Epidermal melanocyte (primary cell): Measurements from ENCODE around the gene PALM3.

Experiments used
- DNase-seq: peaks from one replicate; pipeline ENCODE4 v3.0.0; 2011; ENCODE audit warnings: low spot score; ENCODE audit not compliant: insufficient read length

PALM3 gene

DNA sequence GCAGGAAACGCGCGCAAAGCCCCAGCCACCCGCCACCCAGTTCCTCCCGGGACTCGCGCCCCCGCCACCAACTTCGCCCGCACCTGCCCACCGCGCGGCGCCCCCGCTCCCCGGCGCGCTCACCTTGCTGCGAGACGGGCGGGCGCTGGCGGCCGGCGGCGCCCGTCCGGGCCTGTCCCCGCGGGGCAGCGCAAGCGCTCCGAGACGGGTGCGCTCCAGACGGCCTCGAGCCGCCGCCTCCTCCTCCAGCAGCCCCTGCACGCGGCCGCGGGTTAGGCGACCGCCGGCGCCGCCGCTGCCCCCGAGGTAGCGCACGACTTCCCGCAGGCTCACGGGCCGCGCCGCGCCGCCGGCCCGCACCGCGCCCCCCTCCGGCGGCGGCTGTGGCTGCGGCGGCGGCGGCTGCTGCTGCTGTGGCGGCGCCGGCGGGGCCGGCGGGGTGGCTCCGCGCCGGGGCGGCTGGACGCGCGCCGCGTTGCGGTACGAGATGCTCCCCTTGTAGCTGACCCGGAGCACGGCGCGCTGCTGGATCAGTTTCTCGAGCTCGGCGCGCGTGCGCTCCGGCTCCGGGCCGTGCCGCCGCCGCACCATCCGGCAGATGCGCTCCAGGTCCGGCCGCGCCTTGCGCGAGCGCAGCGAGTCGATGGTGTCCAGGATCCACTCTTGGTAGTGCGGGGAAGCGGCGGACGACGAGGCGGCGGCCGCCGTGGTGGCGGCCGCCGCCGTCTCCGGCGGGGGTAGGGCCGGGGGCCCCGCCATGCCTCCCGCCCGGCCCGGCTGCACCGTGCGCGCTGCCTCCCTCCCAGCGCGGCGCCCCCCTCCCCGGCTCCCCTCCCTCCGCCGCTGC, 28.0 kb upstream of the PALM3 start:
- peak; percentile 66 for DNase-seq

DNA sequence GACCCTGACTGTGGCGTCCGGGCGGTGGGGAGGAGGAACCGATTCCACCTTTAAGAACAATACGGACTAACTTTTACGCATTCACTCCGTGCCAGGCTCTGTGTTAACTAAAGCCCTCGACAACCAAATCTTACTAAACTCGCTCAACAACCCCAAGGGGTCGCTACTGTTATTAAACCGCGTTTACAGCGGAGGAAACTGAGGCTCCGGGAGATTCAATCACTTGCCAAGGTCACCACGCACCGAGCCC, 27.5 kb upstream of the PALM3 start:
- DNase-seq: no peak

DNA sequence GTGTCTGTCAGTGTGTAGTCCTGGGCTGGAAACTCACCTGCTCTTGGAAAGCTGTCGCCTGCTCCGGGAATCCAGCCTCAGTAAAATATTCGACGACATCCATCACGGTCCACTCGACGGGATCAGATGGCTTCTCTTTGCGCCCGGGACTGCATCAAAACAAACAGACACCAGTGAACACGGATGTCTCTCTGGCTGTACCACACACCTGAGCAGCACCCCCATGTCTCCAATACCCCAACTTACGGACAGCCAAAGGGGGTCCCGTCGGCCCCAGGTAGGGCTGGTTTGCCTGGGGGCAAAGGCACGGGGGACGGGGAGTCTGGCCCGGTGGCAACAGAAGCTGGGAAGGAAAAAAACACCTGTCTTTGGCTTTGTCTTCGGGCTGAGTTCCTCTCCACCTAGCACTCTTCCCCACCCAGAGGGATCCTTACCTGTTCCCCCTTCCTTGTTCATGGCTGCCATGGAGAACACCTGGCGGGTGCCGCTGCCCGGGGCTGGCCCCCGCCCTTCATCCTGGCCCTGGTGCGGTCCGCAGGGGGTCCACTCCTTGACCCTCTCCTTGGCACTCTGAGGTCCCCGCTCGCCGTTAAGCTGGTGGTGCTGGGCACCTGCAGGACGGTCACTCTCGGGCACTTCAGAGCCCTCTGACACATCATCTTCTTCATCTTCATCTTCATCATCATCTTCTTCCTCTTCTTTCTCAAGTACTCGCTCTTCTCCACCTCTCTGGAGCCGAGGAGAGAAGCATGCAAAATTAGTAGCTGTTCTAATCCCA, 26.9 kb upstream of the PALM3 start:
- no peak for DNase-seq

DNA sequence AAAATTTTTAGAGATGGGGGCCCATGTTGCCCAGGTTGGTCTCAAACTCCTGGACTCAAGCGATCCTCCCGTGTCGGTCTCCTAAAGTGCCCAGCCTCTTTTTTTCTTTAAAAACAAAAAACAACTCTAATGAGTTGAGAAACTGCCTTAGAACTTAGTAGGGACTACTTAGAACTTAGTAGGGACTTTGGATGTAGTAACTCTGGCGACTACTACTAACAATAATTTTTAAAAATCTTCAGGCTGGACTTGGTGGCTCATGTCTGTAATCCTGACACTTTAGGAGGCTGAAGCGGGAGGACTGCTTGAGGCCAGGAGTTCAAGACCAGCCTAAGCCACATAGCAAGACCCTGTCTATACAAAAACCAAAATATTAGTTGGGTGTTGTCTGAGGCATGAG, 24.2 kb upstream of the PALM3 start:
- DNase-seq: peak; percentile 10

DNA sequence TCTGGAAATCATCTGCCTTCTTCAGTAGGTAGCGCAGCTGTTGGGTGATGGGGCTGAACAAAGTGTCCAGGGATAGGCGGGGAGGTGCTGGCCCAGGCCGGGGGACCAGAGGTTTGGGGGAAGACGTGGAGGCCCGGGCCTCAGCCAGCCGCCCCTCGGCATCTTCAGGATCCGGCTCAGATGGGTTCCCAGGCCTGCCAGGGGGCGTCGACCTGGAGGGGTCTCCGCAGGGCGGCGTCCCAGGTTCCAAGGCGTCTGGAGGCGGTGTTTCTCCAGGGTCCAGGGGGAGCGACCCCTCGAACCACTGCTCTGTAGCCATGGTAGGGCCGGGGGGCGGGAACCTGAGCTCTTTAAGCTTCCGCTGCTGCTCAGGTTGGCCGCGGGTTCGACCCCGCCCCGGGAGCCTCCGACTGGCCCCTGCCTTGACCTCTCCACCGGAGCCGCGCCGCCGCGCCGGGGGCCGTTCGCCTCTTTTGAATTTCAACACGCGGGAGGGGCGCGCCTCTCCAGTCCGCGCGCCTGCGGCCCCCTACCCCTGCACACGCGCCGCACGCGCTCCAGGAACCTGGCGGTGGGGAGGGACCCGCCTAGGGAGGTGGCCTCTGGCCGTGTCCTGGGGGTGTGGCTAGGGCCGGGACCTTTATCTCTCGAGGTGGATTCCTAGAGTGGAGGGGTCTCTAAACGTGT, 23.6 kb upstream of the PALM3 start, which contains the start of gene C19orf67:
Gene C19orf67 (minus strand): TSS at position 475 of the 687 bp plus-strand sequence. CDS start 156 bp downstream, at position 319.
- peak; percentile 8 for DNase-seq

DNA sequence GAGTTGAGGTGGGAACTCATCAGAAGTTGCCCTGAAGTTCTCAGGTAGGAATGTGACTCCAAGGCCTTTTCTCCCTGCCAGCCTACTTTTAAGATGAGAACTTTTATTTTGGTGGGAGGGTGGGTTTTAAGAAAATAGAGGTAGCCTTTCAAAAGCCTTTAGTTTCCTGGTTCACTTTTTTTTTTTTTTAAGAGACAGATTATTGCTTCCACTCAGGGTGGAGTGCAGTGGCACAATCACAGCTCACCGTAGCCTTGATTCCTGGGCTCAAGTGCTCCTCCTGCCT, 20.7 kb upstream of the PALM3 start:
- no peak for DNase-seq

DNA sequence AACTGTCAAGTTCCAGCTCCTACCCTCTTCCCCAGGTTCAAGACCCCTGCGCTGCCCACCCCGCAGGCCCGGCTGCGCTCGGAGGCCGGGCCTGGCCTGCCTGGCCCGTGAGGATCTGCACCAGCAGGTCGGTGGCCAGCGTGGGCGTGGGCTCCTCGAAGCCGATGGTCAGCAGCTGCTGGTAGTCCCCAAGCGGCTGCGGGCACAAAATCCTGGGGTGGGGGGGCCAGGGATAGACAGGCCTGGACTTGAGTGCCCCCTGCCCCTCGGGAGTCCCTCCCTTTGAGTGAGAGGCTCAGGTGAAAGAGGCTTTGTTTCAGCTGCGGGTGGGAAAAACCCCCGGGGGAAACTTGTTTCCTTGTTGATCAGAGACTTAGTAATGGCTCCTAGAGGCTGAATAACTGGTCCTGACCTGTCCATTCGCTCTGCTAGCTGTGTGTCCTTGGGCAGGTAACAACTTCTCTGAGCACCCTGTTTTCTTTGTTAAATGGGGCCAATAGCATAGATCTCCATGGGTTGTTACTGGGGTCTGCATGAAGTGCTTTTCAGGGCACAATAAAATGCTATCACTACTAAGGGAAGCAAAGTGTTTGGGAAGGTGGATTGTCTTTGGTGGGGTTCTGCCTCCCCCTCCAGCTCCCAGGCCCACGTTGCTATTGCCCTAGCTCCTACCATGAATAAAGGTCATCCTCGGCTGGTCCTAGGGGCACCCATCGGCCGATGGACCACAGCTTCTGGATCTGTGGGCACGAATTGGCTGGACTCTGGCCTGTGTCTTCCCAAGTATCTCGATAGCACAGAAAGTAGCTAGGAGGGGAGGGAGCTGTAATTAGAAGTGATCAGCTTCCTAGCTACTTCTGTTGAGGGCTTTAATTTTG, 20.2 kb upstream of the PALM3 start:
- no peak for DNase-seq

DNA sequence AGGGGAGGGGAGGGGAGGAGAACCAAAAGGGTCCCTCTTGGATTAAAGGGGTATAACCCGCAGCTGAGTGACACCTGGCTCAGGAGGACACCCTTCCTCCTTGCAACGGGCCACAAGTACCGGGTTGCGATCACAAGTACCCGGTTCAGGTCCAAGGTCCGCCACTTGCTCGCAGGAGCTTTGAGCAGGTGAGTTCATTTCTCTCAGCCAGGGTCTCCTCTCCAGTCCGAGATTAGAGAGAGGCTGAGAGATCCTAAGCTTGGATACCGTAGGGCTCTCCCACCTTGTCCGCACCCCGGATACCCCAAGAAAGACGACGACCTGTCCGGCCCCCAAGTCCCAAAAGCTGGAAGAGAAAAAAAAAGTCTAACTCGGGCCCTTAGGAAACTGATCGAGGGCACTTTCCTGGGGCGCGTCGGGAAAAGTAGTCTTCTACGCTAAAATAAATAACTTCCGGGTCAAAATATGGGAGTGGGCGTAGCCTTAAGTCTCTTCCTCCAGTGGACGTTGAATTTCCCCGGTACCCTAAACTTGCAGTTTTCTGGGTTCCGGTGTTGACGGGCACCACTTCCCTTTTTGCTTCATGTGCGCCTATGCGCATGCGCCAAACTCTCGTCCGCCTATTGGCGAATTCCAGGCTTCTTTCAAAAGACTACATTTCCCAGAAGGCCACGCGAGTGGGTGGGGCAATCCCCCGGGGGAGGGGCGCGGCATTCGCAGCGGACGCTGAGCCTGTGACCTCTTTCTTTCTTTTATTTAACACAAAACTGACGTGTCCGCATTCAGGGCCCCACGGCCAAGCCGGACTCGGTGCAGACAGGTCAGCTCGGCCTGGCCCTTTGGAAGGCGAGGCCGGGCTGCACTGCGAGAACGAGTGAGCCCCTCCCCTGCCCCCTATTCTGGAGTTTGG, 19.3 kb upstream of the PALM3 start:
- DNase-seq: peak; percentile 100

DNA sequence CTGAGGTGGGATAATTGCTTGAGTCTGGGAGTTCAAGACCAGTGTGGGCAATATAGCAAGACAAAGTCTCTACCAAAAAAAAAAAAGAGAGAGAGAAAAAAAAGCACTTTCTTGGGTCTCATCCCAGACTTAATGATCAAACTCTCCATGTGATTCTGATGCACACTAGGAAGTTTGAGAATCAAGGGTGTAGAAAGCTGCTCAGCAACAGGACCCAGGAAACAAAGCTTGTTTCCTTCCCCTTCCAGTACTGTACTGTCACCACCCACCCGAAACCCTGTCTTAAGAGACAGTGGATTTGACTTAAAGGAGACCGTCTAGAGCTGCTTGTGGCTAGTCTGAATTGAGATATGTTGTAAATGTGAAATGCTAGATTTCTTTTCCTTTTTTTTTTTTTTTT, 16.5 kb upstream of the PALM3 start:
- DNase-seq: no peak

DNA sequence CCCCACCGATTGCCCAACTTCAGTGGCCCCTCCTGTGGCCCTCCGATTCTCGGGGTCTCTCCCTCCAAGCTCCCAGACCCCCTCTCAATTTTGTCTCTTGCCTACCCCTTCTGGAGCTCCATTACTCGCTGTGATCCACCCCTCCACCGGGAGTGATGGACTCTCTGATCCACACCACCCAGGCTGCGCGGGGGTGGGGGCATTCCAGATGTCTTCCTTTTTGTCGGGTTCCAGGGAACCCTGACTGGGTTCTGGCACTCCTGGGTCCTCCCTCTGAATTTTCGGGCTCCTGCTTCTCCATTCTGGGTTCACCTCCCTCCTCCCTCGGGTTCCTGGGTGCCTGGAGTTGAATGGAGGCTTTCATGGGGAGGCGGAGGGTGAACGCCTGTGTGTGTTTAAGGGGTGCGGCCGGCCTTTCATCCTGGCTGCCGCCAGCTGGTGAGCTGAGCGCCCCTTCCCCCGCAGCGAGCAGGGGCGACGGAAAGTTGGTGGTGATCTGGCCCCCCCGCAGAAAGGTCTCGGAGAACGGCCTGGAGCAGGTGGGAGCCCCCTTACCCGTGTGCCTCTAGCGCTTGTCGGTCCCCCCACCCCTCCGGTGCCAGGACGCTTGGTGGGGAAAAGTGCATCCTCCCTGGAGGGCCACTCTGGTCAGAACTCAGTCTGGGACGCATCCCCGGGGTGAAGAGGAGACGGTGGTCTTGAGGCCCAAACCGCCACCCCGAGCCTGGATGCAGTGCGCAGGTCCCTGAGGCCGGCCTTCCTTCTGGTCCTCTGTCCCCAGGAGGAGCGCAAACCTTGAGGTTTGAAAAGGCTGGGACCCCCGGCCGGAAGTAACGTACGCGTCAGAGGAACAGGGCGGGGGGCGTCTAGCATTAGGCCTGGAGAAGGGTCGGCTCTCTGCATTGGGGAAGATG, 12.3 kb upstream of the PALM3 start:
- no peak for DNase-seq

DNA sequence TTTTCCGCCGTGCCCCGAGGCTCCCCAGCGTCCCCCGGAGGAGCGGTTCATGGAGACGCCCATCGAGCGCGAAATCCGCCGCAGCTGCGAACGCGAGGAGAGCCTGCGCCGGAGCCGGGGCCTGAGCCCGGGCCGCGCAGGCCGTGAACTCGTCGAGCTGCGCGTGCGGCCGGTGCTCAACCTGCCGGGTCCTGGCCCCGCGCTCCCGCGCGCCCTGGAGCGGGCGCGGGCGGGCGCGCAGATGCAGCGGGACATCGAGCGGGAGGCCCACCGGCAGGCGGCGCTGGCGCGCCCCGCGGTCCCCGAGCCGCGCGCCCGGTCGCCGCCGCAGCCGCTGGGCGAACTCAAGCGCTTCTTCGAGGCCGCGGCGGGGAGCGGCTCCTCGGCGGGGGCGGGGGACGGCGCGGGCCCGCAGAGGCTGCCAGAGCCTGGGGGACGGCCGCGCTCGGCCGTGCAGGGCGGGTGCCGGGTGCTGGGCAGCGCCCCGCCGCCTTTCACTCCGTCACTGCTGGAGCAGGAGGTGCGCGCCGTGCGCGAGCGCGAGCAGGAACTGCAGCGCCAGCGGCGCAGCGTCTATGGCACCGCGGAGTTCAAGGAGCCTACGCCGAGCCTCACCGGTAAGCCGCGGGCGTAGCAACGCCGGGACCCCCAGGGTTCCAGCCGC, 11.5 kb upstream of the PALM3 start:
- DNase-seq: peak; percentile 58

DNA sequence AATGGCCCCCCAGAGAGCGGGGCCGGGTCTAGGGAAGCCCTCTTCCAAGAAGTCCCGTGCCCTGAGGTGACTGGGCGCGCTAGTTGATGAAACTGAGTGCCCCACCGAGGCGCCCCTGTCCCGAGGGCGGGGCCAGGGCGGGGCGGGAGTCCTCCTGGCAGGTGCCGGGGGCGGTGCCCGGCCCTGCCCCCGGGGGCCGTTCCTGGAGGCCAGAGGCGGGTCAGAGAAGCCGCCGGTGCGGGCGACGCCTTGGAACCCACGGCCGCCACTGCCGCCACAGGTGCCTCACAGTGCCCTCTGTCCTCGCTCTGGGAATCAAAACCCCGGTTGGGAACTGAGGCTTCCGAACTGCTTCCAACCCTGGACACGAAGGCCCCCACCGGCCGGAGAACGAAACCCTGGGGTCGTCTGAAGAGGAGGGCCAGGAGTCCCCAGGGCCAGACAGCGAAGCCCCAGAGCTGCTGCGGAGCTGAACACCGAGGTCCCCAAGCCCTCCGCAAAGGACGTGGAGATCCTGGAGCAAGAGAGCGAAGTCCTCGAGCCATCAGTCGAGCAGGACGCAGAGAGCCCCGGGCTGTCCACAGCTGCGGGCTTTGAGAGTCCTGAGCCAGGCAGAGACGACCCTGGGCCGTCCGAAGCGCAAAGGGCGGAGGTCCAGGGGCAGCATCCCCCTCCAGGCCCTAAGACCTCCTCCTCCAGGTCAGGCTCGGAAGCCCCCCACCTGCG, 10.8 kb upstream of the PALM3 start, which contains the start of gene MISP3:
Gene MISP3 (plus strand): TSS at position 252 of the 726 bp plus-strand sequence. CDS start 524 bp downstream, outside the sequence.
- no peak for DNase-seq

DNA sequence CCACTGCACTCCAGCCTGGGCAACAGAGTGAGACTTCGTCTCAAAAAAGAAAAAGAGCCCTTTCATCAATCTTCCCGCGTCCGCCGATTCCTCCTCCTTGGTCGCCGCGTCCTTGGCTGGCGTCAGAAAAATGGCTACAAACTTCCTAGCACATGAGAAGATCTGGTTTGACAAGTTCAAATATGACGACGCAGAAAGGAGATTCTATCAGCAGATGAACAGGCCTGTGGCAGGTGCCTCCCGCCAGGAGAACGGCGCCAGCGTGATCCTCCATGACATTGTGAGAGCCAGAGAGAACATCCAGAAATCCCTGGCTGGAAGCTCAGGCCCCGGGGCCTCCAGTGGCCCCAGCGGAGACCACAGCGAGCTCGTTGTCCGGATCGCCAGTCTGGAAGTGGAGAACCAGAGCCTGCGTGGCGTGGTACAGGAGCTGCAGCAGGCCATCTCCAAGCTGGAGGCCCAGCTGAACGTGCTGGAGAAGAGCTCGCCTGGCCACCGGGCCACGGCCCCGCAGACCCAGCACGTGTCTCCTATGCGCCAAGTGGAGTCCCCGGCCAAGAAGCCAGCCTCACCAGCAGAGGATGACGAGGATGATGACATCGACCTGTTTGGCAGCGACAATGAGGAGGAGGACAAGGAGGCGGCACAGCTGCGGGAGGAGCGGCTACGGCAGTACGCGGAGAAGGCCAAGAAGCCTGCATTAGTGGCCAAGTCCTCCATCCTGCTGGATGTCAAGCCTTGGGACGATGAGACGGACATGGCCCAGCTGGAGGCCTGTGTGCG, 8.6 kb upstream of the PALM3 start:
- no peak for DNase-seq

DNA sequence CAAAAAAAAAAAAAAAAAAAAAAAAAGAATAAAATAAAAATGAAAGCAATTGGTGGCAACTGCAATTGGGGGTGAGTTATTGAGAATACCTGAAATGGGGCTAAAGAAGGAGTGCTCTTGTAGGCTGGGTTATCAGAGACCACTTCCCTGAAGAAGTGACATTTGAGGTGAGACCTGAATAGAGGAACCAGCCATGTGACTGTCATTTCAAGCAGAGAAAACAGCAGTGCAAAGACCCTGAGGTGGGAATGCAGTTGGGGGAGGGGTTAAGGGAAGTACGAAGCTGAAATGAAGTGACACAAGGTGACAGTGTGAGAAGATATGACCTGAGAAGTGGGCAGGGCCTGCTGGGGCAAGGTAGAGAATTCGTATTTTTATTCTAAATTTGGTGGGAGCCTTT, 4.3 kb upstream of the PALM3 start:
- no peak for DNase-seq

DNA sequence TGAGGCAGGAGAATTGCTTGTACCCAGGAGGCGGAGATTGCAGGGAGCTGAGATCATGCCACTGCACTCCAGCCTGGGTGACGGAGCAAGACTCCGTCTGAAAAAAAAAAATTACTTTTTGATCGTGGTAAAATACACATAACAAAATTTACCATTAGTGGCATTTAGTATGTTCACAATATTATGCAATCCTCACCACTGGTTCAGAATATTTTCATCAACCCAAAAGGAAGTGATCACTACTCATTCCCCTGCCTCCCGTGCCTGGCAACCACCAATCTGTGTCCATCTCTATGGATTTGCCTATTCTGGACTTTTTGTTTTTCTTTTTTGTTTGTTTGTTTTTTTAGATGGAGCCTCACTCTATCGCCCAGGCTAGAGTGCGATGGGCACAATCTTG, 1.2 kb upstream of the PALM3 start:
- no peak for DNase-seq

DNA sequence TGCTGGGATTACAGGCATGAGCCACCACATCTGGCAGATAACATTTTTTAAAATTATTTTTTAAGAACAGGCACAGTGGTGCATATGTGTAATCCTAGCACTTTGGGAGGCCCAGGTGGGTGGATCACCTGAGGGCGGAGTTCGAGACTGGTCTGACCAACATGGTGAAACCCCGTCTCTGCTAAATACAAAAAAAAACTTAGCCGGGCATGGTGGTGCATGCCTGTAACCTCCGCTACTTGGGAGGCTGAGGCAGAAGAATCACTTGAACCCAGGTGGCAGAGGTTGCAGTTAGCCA, 631 bp upstream of the PALM3 start:
- DNase-seq: no peak

DNA sequence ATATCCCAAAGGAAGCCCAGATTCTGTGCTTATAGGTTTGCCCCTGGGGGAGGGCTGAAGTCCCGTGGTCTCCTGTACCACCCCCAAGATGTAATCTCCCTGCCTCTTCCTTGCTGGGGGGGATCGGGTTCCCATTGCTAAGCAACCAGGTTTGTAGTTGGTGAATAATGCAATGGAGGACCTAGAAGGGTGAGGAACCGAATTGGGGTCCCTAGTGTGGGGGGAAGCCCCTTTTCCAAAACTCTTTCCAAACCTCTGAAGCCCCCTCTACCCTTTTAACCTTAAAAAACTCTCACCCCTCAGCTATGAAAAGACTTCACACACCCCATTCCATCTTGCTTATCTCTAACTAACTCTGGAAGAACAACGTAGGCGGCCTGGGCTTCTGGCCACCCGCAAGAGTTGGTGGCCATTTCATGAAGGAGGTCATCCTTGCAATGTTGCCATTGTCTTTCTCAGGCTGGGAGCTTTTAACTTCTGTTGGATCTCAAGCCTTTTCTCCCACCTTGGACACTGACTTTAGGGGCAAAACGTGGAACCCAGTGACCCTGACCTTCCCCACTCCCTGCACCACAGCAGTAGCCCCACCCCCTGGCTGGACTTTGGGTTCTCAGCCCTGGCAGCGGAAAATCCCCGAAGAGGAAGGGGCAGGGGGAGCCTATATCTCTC, 661 bp downstream of the PALM3 start:
- DNase-seq: peak; percentile 10
